GM18526 (cell line): ENCODE measurements around the gene ADORA2B.

Experiments
- POLR2A ChIP-seq: IDR thresholded peaks from 3 replicates; pipeline ENCODE4 v1.6.1; 2011; ENCODE audit not compliant: insufficient read length; ENCODE audit errors: extremely low read depth

Gene ADORA2B

DNA sequence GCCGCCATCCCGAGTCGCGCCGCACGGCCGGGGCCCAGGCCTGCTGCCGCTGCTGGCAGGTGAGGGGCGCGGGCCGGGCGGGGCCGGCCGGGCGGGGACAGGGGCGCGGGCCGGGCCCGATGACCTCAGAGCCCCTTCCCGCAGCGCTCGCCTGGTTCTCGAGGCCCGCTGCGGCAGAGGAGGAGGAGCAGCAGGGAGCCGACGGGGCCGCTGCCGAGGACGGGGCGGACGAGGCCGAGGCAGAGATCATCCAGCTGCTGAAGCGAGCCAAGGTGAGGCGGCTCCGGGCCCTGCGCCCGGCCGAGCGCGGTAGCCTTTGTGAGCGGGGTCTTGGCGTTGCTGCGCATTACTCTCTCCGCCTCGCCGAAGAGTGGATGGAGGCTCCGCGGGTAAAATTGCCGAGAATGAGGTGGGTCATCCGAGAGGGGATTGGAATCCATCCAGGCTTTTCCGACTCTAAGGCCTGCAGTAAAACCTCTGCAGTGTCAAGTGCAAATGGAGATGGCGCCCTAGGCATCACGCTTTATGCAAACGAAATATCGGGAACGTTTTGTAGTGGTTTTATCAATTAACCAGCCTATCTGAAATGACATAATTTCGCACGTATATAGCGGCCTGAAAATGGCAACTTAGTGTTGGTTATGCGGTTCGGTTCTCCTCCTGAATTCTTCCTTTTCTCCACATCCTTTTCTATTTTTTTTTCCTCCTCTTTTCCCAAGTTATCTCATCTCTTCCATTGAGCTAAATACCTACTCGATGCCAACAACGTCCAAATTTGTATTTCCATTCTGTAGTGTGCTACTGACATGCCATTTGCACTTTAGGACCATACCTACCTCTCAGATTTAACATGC lies 55.3 kb downstream of the ADORA2B start:
- TF ChIP-seq POLR2A: no peak

- no peak for TF ChIP-seq POLR2A
Observed at GRCh38 chr17:16001226-16001897, 56.4 kb downstream of the ADORA2B start.

GRCh38 chr17:16002708-16003260 lies 57.9 kb downstream of the ADORA2B start:
- no peak for TF ChIP-seq POLR2A

GRCh38 chr17:16003841-16004240 lies 58.9 kb downstream of the ADORA2B start:
- no peak for TF ChIP-seq POLR2A

GRCh38 chr17:16005636-16006035 lies 60.7 kb downstream of the ADORA2B start:
- TF ChIP-seq POLR2A: no peak

- TF ChIP-seq POLR2A: no peak
Observed at GRCh38 chr17:16007439-16007838, 62.5 kb downstream of the ADORA2B start.

GRCh38 chr17:16013943-16014407 lies 69.0 kb downstream of the ADORA2B start:
- TF ChIP-seq POLR2A: no peak

GRCh38 chr17:16019347-16019746 lies 74.4 kb downstream of the ADORA2B start:
- no peak for TF ChIP-seq POLR2A

- TF ChIP-seq POLR2A: no peak
Observed at GRCh38 chr17:16023881-16024280, 79.0 kb downstream of the ADORA2B start.

DNA sequence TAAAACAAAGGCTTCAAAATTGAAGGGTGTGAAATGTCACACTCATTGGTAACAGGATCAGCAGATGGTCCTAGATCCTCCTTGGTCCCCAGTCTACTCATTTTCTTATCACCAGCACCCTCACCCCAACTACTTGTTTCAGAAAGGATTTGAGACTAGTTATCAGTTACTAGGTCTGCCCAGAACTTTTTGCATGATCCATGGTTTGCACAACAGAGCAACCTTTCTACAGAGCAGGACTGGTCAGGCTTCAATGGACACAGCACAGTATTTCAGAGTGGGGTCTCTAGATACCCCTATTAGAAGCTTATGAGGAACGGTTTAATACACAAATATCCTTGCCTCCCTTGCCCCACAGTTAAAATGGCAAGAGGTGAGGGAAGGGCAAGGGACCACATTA lies 80.3 kb downstream of the ADORA2B start:
- TF ChIP-seq POLR2A: no peak
